Upper lobe of left lung (tissue), 6 donors: ENCODE measurements around the gene HOXA5. TPM values are rescaled to one million over a fixed set of nuclear protein-coding genes. Genes with fewer than 3 reads are reported as not detected.
A peak's percentile ranks its signal among the peaks of the same experiment; 100 is the strongest.

ENCODE experiments used
- ATAC-seq, 2 donors: fragments of 200-7000 bp; cut with Tn5 transposase; one replicate each; pipeline ENCODE4 v1.9.1; 2022; ENCODE audit warnings: mild to moderate bottlenecking in 2 of 2, moderate library complexity in 2 of 2; ENCODE audit not compliant: low FRiP score in 2 of 2
- DNase-seq, 2 donors: peaks; one replicate each; pipeline ENCODE4 v3.0.0-alpha.2; 2019 to 2020
- H3K27ac ChIP-seq, 4 donors: fragments of 200-600 bp; sonication (generic); one replicate each; pipeline ENCODE4 v1.5.1; 2016 to 2019
- H3K27me3 ChIP-seq, 4 donors: fragments of 200-600 bp; sonication (generic); one replicate each; pipeline ENCODE4 v1.5.1; 2017 to 2019
- H3K36me3 ChIP-seq, 4 donors: fragments of 200-600 bp; sonication (generic); one replicate each; pipeline ENCODE4 v1.5.1; 2016 to 2019
- H3K4me1 ChIP-seq, 4 donors: fragments of 200-600 bp; sonication (generic); one replicate each; pipeline ENCODE4 v1.5.1; 2018 to 2019
- H3K4me3 ChIP-seq, 4 donors: fragments of 200-600 bp; sonication (generic); one replicate each; pipeline ENCODE4 v1.5.1; 2017 to 2019; ENCODE audit warnings: mild to moderate bottlenecking in 2 of 4, moderate library complexity in 1 of 4
- H3K9me3 ChIP-seq, 4 donors: fragments of 200-600 bp; sonication (generic); one replicate each; pipeline ENCODE4 v1.5.1; 2018 to 2019
- EP300 ChIP-seq, 4 donors: sonication (generic); formaldehyde crosslinking; IDR thresholded peaks; one replicate each; pipeline ENCODE4 v1.5.1; 2017; ENCODE audit warnings: antibody characterized with exemption in 4 of 4, control low read depth in 2 of 4
- POLR2A ChIP-seq, 4 donors: fragments of 450-650 bp; IDR thresholded peaks; one replicate each; pipeline ENCODE4 v1.5.1; 2016 to 2017; ENCODE audit warnings: antibody characterized with exemption in 4 of 4, mild to moderate bottlenecking in 2 of 4
- POLR2AphosphoS5 ChIP-seq, 2 donors: sonication (generic); formaldehyde crosslinking; IDR thresholded peaks; one replicate each; pipeline ENCODE4 v1.5.1; 2017; ENCODE audit warnings: antibody characterized with exemption in 2 of 2
- WGBS, 2 donors: methylation state at CpG; one replicate each; pipeline ENCODE4 v1.1.5; 2017 to 2018; 5-methylcytosine and 5-hydroxymethylcytosine counted together
- total RNA-seq, 6 donors: library from RNA; depleted of rRNA in 4 of 6; stranded (reverse); fragments of >200 nt in 4 of 6; gene quantifications; one replicate each; pipeline versions ENCODE4 v1.1.0 to v1.2.1, GENCODE V29; 2016 to 2021
- TF ChIP-seq, protein P1 (sequence below), 6 experiments: fragments of 450-650 bp in 4 of 6; fragments of 200-600 bp in 2 of 6; sonication (generic) in 2 of 6; IDR thresholded peaks; one replicate each; pipeline ENCODE4 v1.5.1; 2016 to 2019; ENCODE audit warnings: antibody characterized with exemption in 6 of 6
- donor health status: DM: no; HTN: no; CAD: no; lungs with moderate emphysema.
- donor health status: DM: no; HTN: yes; CAD: no; lungs with severe emphysema.

The HOXA5 gene
- total RNA-seq, 6 donors from 2014 or later: 7.8 to 79.9 (median 16.9) TPM

DNA sequence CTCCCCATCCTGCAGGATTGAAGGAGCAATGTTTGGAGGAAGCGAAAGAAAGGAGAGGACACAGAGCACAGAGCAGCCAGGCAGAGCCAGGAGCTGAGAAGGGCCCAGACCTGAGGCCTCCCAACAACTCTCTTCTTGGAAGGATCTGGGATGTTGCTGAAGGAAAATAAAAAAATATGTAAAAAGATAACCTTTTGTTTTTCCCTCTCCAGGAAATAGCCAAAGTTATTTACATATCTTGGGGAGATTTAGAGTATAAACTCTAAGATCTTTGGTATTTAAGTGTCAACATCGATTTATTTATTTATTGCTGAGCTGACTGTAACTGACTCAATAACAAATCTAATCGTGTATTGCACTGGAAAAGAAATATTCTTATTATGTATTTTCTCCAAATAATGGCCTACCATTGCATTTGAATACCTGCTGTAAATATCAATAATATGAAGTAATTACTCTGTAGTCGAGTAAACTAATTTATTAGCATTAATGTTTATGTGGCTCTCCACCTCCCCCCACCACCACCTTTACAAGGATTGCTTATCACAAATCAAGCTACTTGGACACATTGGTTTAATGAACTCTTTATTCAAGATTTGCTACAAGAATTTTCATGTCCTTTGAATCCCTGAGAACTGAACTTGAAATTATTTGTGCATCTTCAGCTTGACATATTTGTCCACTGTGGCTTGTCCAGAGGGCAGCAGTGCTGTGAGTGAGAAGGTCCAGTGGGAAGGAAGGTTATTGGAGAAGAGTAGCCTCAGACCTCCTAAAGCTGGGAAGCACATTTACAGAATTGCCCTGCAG lies 43.4 kb upstream of the HOXA5 start:
- whole genome bisulfite sequencing, 2 donors: 35% methylated on average over 4 of the region's 4 CpGs
- no peaks in the 10 kb centered on the region for H3K36me3 ChIP-seq
- TF ChIP-seq EP300 (IDR thresholded peaks at IDR 0.05) (no peak), POLR2A (IDR thresholded peaks at IDR 0.05) (no peak), POLR2AphosphoS5 (IDR thresholded peaks at IDR 0.05) (no peak)
- TF ChIP-seq, protein P1, sequence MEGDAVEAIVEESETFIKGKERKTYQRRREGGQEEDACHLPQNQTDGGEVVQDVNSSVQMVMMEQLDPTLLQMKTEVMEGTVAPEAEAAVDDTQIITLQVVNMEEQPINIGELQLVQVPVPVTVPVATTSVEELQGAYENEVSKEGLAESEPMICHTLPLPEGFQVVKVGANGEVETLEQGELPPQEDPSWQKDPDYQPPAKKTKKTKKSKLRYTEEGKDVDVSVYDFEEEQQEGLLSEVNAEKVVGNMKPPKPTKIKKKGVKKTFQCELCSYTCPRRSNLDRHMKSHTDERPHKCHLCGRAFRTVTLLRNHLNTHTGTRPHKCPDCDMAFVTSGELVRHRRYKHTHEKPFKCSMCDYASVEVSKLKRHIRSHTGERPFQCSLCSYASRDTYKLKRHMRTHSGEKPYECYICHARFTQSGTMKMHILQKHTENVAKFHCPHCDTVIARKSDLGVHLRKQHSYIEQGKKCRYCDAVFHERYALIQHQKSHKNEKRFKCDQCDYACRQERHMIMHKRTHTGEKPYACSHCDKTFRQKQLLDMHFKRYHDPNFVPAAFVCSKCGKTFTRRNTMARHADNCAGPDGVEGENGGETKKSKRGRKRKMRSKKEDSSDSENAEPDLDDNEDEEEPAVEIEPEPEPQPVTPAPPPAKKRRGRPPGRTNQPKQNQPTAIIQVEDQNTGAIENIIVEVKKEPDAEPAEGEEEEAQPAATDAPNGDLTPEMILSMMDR (IDR thresholded peaks at IDR 0.05): no peak
- H3K27me3 ChIP-seq: peaks cover 3 to 96% (median 68%) of the 10 kb centered on the region in 4 donors
- ATAC-seq (no peak), DNase-seq (no peak)
- peaks cover 39 to 51% (median 42%) of the 10 kb centered on the region in 4 donors for H3K4me1 ChIP-seq
- no peak overlapping the region for H3K4me3 ChIP-seq
- no peaks in the 10 kb centered on the region for H3K9me3 ChIP-seq
- H3K27ac ChIP-seq: no peak overlapping the region

DNA sequence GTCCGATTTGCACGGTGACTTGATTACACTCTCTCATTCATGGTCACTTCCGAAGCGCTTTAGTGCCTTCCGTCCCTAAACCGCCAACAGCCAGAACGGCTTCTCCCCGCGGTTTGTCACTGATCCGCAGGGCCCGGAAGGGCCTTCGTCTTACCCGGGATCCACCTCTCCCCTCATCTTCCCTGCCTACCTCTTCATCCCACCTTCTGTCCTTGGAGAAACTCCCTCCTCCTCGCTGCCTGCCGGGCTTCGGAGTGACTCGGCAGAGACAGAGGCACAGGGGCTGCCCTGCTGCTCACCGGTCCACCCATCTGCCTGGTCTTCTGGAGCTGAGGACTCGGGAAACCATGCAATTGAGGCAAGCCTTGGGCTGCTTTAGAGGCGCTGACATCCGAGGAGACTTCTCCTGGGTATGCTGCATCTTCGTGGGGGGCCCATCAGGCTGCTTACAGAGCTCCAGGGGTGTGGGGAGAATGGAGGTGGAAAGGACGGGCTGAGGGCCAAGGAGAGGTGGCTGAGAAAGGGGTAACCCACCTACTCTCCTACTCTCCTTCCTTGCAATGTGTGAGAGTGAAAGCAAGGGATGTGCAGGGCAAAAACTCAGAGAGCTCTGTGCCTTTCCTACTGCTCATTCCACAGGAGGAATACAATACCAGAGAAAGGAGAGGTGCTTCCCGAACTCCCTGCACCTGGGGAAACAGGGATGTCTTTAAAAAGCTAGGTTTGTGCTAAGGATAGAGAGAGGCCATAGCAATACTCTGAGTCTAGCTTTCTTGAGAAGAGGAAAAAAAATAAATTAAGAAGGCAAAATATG lies 42.6 kb upstream of the HOXA5 start:
- DNase-seq (no peak), ATAC-seq (no peak)
- no peaks in the 10 kb centered on the region for H3K9me3 ChIP-seq
- TF ChIP-seq EP300 (IDR thresholded peaks at IDR 0.05) (no peak), POLR2AphosphoS5 (IDR thresholded peaks at IDR 0.05) (no peak), POLR2A (IDR thresholded peaks at IDR 0.05) (no peak)
- TF ChIP-seq, protein P1 (IDR thresholded peaks at IDR 0.05): no peak
- H3K4me3 ChIP-seq: peak overlapping the region in 1 of 4 donors; percentile 23
- 8 to 13% methylated on average over 20 to 24 of the region's 24 CpGs for WGBS, 2 donors
- no peak overlapping the region for H3K27ac ChIP-seq
- peaks cover 3 to 96% (median 66%) of the 10 kb centered on the region in 4 donors for H3K27me3 ChIP-seq
- no peaks in the 10 kb centered on the region for H3K36me3 ChIP-seq
- H3K4me1 ChIP-seq: peaks cover 39 to 50% (median 40%) of the 10 kb centered on the region in 4 donors

DNA sequence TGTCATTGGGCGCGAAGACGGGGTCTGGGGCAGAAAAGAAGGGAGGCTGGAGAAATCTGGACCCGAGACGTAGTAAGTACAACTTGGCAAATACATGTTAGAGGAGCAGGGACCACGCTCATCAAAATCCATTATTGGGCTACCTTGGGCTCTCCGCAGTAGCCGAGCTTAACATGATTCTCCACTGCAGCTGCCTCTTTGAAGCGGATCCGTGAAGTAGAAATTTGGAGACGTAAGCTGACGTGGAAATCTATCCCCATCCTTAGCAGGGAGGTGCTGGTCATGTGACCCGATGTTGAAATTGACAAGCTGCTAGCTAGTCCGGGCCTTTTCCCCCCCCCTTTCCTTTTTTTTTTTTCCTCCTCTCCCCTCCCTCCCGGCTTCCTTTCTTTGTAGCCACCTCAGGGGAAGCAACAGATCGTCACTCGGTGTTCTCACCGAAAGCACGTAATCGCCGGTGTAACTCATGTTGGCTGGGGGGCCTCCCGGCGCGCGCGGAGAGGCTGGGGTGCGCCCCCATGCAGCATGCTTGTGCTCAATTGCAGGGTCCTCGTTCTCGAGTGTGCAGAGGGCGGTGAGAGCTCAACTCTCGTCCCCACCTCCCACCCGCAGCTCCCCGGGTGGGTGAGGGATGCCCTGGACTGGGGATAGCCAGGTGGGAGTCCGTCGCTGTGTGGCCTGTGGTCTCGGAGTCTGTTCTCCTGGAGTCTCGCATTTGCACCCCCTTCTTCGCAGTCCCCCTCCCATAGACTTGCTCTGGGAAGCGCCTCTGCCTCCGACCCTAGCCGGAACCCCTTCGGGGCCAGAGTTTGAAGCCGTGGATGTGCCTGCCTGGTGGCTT lies 41.8 kb upstream of the HOXA5 start, which contains the start of gene HOXA11:
Gene HOXA11, minus strand, starts transcription at position 220 of the 841 bp plus-strand sequence. Its CDS starts 88 bp downstream, at position 132.
- peak in 1 of 2 donors; percentile 18 for ATAC-seq
- Histone ChIP-seq H3K27ac (no peak within 1 kb of the TSS), H3K36me3 (no peaks in the 10 kb centered on the region), H3K27me3 (peaks cover 3 to 89% (median 69%) of the 10 kb centered on the region in 4 donors), H3K4me3 (peak within 1 kb of the TSS in 3 of 4 donors; percentile 21 to 43 (median 40)), H3K9me3 (no peaks in the 10 kb centered on the region), H3K4me1 (peaks cover 39 to 50% (median 40%) of the 10 kb centered on the region in 4 donors)
- TF ChIP-seq POLR2AphosphoS5 (IDR thresholded peaks at IDR 0.05): no peak
- TF ChIP-seq POLR2A (IDR thresholded peaks at IDR 0.05): no peak
- TF ChIP-seq, protein P1 (IDR thresholded peaks at IDR 0.05): no peak
- no peak for TF ChIP-seq EP300 (IDR thresholded peaks at IDR 0.05)
- peak in 1 of 2 donors; percentile 58 for DNase-seq
- WGBS, 2 donors: 6 to 11% methylated on average over 35 to 43 of the region's 43 CpGs

DNA sequence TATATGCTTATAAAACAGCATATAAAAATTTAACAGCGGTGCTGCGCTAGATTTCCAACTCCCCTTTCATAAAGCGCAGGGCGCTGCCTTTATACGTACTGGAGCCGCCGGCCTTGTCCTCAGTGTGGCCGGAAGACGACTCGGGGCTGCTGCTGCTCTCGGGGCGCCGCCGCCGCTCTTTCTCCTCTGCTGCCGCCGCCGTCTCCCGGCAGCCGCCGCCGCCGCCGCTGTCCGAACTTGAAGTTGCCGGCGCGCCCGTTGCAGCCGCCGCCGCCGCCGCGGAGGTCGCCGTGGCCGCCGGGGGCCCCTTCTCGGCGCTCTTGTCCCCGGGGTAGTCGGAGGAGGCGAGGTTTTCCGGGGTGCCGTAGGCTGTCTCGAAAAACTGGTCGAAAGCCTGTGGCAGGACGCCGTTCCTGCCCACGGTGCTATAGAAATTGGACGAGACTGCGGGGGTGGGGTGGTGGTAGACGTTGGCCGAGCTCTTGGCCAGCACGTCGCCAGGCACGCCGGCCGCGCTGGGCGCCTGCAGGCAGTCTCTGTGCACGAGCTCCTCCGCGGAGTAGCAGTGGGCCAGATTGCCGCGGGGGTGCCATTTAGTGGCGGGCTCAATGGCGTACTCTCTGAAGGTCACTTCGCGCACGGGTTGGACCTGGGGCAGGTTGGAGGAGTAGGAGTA lies 41.0 kb upstream of the HOXA5 start:
- ATAC-seq: peak in 1 of 2 donors; percentile 26

More for the DNA sequence above, 41.0 kb upstream of the HOXA5 start:
- Histone ChIP-seq H3K27me3 (peaks cover 3 to 91% (median 69%) of the 10 kb centered on the region in 4 donors), H3K36me3 (no peaks in the 10 kb centered on the region), H3K27ac (no peak overlapping the region), H3K4me1 (peaks cover 45 to 57% (median 47%) of the 10 kb centered on the region in 4 donors), H3K9me3 (no peaks in the 10 kb centered on the region), H3K4me3 (peak overlapping the region in 3 of 4 donors; percentile 21 to 43 (median 40))
- WGBS, 2 donors: 5 to 6% methylated on average over 21 to 38 of the region's 72 CpGs
- peak in 1 of 2 donors; percentile 89 for DNase-seq
- TF ChIP-seq EP300 (IDR thresholded peaks at IDR 0.05): no peak
- TF ChIP-seq POLR2A (IDR thresholded peaks at IDR 0.05): no peak
- TF ChIP-seq, protein P1 (IDR thresholded peaks at IDR 0.05): no peak
- no peak for TF ChIP-seq POLR2AphosphoS5 (IDR thresholded peaks at IDR 0.05)
